GM12878 (cell line): ENCODE data around the gene PLS1. TPM values are rescaled to one million over a fixed set of nuclear protein-coding genes. Genes with fewer than 3 reads are reported as not detected.

Source experiments
- polyA plus RNA-seq, 11 experiments: library from polyadenylated mRNA; depleted of rRNA in 4 of 11; unstranded in 6 of 11; stranded (reverse) in 5 of 11; fragments of >200 nt; fragmentation: Nextera tagmentation in 4 of 11; fragmentation: Illumina TruSeq in 1 of 11; extraction: Ambion mirVana in 4 of 11; extraction: Trizol in 1 of 11; gene quantifications; 1 replicate in 1 of 11; 2 replicates in 10 of 11; pipeline versions ENCODE4 v1.2.1 to v1.2.3, GENCODE V29; 2011 to 2016; ENCODE audit warnings: inconsistent platforms in 2 of 11, missing spikeins in 2 of 11, low read depth in 1 of 11
- small RNA-seq: library from RNA; depleted of rRNA; stranded (forward); fragments of <200 nt; gene quantifications from one replicate; pipeline ENCODE3, GENCODE V24; 2014
- total RNA-seq, 4 experiments: library from RNA; depleted of rRNA in 3 of 4; stranded (reverse); fragments of >200 nt in 3 of 4; fragmentation: Illumina TruSeq in 1 of 4; extraction: Trizol in 1 of 4; gene quantifications; 2 replicates each; pipeline versions ENCODE4 v1.2.1 to v1.2.3, GENCODE V29; 2013 to 2021

Gene PLS1
- total and polyA plus RNA-seq, 10 of the 15 experiments (the other 5 are each of a cell fraction or from before 2014, with no cell fraction given), result 0.59 to 11.7 (median 1.7) TPM

Small RNA genes within 50 kb of the gene (small RNA-seq; reads per million reads assigned to genes)
- gene RNA5SP143, result 0.20 reads per million

Other genes starting within 250 kb of the PLS1 start
- gene XRN1, start 148.4 kb upstream of the PLS1 start, total RNA-seq (2014; rRNA removed), result 19.3 and 35.9 TPM in 2 replicates
- gene XRN1, start 148.4 kb upstream of the PLS1 start, total RNA-seq (2014; rRNA removed; fragmentation: Illumina TruSeq; extraction: Trizol), result 26.9 and 28.6 TPM in 2 replicates
- 16.2 and 19.3 TPM in 2 replicates for gene XRN1, start 148.4 kb upstream of the PLS1 start, total RNA-seq (2021)
- 38.8 and 43.8 TPM in 2 replicates for gene XRN1, start 148.4 kb upstream of the PLS1 start, polyA plus RNA-seq (2011; rRNA removed)
- 16.8 and 28.8 TPM in 2 replicates for gene XRN1, start 148.4 kb upstream of the PLS1 start, polyA plus RNA-seq (2014; fragmentation: Illumina TruSeq; extraction: Trizol)
- gene XRN1, start 148.4 kb upstream of the PLS1 start, polyA plus RNA-seq (2014; fragmentation: Nextera tagmentation; extraction: Ambion mirVana), result 1 to 10 TPM; 1.7 to 7.5 TPM
- 6.7 and 14.2 TPM in 2 replicates for gene XRN1, start 148.4 kb upstream of the PLS1 start, polyA plus RNA-seq (2014; rRNA removed)
- 10 to 100 TPM; 10.6 to 12.4 TPM for gene XRN1, start 148.4 kb upstream of the PLS1 start, polyA plus RNA-seq (2016; fragmentation: Nextera tagmentation; extraction: Ambion mirVana)
- 33.5 and 33.6 TPM in 2 replicates for gene ATR, start 17.7 kb upstream of the PLS1 start, total RNA-seq (2014; rRNA removed)
- gene ATR, start 17.7 kb upstream of the PLS1 start, total RNA-seq (2014; rRNA removed; fragmentation: Illumina TruSeq; extraction: Trizol), result 41.5 and 42.1 TPM in 2 replicates
- 27.9 and 34.1 TPM in 2 replicates for gene ATR, start 17.7 kb upstream of the PLS1 start, total RNA-seq (2021)
- gene ATR, start 17.7 kb upstream of the PLS1 start, polyA plus RNA-seq (2011; rRNA removed), result 34.0 and 51.8 TPM in 2 replicates
- gene ATR, start 17.7 kb upstream of the PLS1 start, polyA plus RNA-seq (2014; fragmentation: Illumina TruSeq; extraction: Trizol), result 23.8 and 35.8 TPM in 2 replicates
- gene ATR, start 17.7 kb upstream of the PLS1 start, polyA plus RNA-seq (2014; fragmentation: Nextera tagmentation; extraction: Ambion mirVana), result 10 to 100 TPM; 25.8 to 29.0 TPM
- 19.3 and 21.0 TPM in 2 replicates for gene ATR, start 17.7 kb upstream of the PLS1 start, polyA plus RNA-seq (2014; rRNA removed)
- gene ATR, start 17.7 kb upstream of the PLS1 start, polyA plus RNA-seq (2016; fragmentation: Nextera tagmentation; extraction: Ambion mirVana), result 10 to 100 TPM; 28.2 to 31.3 TPM
- gene TRPC1, start 127.6 kb downstream of the PLS1 start, total RNA-seq (2014; rRNA removed), result 0.17 and 0.71 TPM in 2 replicates
- 0.18 and 0.28 TPM in 2 replicates for gene TRPC1, start 127.6 kb downstream of the PLS1 start, total RNA-seq (2014; rRNA removed; fragmentation: Illumina TruSeq; extraction: Trizol)
- 0.26 and 0.35 TPM in 2 replicates for gene TRPC1, start 127.6 kb downstream of the PLS1 start, total RNA-seq (2021)
- 2.9 and 6.0 TPM in 2 replicates for gene TRPC1, start 127.6 kb downstream of the PLS1 start, polyA plus RNA-seq (2011; rRNA removed)
- gene TRPC1, start 127.6 kb downstream of the PLS1 start, polyA plus RNA-seq (2014; fragmentation: Illumina TruSeq; extraction: Trizol), result 0.12 and 0.27 TPM in 2 replicates
- under 1 TPM; 0.05 TPM for gene TRPC1, start 127.6 kb downstream of the PLS1 start, polyA plus RNA-seq (2014; fragmentation: Nextera tagmentation; extraction: Ambion mirVana)
- 0.15 and 0.97 TPM in 2 replicates for gene TRPC1, start 127.6 kb downstream of the PLS1 start, polyA plus RNA-seq (2014; rRNA removed)
- under 1 TPM; 0.11 to 0.34 TPM for gene TRPC1, start 127.6 kb downstream of the PLS1 start, polyA plus RNA-seq (2016; fragmentation: Nextera tagmentation; extraction: Ambion mirVana)